IPS DF 4.7 (cell line): Measurements from ENCODE around the gene C3orf33.
A peak's percentile ranks its signal among the peaks of the same experiment; 100 is the strongest.

ENCODE experiments used
- DNase-seq: peaks from one replicate; pipeline ENCODE4 v3.0.0-alpha.2; 2013; ENCODE audit warnings: low spot score; ENCODE audit errors: extremely low read depth

Gene C3orf33

DNA sequence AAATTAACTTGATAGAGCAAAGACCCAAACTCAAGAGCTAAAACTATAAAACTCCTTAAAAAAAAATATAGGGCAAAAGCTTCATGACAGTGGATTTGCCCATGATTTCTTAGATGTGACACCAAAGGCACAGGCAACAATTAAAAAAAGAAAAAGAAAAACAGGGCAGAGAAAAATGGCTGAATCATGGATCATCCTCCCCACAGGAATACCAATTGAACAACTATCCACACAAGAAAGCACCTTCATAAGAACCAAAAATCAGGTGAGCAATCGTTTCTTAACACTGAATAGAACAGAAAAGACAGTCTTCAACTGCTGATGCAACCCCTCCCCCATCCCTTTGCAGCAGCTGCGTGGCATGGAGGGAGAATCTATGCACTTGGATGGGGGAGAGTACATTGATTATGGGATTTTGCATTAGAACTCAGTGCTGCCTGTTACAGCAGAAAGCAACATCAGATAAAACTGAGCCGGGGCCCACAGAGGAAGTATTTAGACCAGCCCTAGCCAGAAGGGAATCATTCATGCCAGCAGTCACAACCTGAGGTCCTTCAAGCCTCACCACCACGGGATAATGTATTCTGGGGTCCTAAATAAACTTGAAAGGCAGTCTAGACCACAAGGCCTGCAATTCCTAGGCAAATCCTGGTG lies 15.7 kb downstream of the C3orf33 start:
- no peak for DNase-seq

DNA sequence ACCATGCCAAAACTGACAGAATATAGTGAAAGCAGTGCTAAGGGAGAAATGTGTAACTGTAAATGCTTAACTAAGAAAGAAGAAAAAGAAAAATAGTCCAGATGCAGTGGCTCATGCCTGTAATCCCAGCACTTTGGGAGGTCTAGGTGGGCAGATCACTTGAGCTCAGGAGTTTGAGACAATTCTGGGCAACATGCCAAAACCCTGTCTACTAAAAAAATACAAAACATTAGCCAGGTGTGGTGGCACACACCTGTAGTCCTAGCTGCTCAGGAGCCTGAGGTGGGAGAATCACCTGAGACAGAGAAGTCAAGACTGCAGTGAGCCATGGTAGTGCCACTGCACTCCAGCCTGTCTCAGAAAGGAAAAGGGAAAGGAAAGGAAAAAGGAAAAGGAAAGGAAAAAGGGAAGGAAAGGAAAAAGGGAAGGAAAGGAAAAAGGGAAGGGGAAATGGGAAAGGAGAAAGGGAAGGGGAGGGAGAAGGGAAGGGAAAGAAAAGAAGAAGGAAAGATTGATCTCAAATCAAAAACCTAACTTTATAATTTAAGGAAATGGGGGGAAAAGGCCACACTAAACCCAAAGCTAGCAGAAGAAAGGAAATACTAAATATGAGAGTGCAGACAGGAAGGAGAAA lies 20.3 kb downstream of the C3orf33 start:
- DNase-seq, result no peak

DNA sequence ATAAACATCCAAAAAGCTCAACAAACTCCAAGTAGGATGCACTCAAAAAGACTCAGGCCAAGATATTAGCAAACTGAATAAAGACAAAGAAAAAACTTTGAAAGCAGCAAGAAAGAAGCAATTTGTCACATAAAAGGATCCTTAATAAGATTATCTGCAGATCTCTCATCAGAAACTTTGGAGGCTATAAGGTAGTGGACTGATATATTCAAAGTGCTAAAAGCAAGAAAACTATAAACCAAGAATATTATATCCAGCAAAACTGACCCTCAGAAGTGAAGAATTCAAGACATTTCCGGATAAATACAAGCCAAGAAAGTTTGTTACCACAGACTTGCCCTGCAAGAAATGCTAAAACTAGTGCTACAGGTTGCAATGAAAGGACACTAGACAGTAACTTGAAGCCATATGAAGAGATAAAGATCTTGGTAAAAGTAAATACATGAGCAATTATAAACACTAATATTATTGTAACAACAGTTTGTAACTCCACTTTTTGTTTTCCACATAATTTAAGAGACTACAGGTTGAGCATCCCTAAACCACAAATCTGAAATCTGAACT lies 23.6 kb downstream of the C3orf33 start:
- DNase-seq, result no peak

DNA sequence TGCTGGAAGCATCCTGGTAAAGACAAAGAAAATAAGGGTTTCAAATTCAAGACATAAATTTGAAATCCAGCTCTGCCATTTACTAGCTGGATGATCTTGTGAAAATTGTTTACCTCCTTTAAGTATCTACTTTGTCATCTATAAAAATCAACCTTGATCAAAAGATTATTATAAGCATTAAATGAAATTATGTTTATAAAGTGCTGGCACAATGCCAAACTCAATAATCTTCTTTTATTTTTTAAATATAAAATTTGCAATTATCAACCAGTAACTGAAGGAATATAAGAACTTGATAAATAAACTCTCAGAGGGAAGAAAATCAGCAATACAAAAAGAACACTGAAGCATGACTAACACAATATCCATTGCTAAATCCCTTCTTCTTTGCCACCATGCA lies 25.8 kb downstream of the C3orf33 start:
- DNase-seq, result no peak

DNA sequence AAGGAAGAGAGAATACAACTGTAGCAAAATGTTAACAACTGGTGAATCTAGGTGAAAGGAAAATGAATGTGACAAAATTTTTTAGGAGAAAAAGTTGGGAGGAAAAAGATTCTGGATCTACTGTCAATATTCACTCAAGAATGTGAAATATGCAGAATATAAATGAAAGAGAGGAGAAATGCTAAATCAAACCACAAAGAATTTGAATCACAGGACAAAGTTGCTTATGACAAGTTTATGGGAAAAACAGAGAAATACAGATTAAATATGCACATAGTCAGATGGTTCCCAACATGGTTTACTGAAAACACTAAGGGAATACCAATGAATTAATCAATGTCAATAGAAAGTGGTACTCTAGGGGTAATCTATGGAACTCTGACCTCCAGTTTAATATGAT lies 27.6 kb downstream of the C3orf33 start:
- no peak for DNase-seq

DNA sequence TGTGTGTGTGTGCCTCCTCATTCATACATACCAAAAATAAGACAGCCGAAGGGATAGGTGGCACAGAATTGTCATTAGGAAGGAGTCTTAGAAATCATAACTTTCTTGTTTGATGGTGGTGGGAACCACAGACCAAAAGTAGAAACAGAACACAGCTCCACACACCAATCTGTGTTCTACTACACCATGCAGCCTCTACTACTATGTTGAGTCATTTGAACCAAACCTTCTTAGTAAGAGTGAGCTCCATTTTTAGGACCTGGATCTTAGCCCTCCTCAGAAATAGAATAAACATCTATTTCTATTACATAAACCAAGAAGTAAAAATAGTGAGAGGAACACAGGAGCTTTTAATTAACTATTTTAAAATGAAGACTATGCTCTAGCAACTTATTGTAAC lies 33.3 kb downstream of the C3orf33 start:
- DNase-seq, result no peak

DNA sequence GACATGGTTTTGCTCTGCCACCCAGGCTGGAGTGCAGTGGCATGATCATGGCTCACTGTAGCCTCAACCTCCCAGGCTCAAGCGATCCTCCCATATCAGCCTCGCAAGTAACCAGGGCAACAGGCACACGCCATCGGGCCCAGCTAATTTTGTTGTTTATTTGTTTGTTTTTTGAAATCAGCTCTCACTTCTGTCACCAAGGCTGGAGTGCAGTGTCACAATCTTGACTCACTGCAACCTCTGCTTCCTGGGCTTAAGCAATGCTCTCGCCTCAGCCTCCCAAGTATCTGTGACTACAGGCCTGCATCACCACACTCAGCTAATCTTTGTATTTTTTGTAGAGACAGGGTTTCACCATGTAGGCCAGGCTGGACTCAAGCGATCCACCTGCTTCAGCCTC lies 35.0 kb downstream of the C3orf33 start:
- no peak for DNase-seq

DNA sequence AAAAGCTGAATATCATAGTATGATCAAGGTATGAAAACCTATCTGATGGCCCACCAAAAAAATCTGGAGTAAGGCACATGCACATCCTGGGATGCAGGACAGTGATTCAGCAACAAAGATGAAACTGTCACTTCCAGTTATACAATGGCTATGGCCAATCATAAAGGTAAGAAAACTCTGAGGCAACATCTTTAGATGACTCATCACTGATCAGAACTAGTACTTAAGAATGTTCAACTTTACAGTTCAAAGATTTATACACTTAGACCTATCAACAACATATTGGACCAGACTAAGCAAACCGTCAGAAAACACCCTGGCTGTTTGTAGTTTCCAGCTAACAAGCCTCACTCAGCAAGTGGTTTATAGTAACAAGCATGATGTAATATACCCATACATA lies 39.9 kb downstream of the C3orf33 start:
- no peak for DNase-seq

DNA sequence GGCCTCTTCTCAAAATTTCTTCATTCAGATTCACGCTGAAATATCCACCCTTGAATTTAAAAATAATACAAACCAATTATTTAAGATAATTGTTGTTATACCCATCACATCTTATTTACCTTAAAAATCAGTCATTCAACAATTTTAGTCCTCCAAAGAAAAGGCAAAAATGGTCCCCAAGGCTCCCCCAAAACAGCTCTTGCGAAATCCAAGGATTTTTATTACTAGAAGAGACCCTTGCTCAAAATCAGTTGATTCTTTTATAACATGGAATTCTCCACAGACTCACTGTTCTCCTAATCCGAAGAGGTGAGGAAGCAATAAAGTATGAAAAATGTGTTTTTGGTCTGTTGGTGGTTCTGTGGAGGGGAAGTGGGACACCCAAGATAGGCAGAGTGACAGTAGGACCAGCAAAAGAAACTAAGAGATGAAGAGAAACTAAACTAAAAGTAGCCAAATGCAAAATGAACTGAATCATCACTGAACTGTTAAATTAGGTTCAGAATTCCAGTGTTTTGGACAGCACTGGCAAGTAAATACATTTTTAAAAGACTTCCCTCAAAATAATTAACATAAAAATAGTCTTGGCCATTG lies 42.1 kb downstream of the C3orf33 start:
- no peak for DNase-seq

DNA sequence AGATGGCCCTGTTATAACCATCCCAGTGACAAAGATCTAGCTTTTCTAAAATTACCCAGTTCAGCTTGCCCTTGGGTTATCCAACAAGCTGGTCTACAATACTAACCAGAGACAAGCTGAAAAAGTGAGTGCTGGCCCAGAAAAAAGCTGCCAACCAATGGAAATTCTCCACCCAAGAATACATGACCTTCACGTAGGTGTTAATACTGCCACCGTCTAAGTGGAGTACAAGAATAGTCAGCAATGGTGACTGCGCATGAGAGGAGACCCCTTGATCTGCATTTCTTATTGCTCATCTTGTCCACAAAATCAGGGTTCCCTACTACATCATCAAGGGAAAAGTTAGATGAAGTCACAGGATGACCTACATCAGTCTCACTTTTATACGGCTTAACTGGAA lies 45.4 kb downstream of the C3orf33 start:
- no peak for DNase-seq

DNA sequence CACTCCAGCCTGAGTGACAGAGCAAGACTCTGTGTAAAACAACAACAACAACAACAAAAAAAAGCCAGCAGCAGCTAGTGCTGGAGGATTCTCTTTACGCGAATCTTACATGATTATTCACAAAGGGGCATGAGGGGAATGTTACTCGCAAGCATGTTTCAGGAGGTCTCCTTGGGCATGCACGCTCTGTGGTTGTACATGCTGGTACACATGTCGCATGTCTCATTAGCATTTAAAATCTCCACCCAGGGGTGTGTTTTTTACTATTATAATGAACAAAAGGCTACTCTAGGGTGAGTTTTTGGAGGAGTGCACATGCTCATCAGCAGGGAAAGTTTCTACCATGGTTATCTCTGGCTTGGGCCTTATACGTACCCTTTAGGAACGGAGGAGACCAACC lies 48.5 kb downstream of the C3orf33 start:
- no peak for DNase-seq

DNA sequence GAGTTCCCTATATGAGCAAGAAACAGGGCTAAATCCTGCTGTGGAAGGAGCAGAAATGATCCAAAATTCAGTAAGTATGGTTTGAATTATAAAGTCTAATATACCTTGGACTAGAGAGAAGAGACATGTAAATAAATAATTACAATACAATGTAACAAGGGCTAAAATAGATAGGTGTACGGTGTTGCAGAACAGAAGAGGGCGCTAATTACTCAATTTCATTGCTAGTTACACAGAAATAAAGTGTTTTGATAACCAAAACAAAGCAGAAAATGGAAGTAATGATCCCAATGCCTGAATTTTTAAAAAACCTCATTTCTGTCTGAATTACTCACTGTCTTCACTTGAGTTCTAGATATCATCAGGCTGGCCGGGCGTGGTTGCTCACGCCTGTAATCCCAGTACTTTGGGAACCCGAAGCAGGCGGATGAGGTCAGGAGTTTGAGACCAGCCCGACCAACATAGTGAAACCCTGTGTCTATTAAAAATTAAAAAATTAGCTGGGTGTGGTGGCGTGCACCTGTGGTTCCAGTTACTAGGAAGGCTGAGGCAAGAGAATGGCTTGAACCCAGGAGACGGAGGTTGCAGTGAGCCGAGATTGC lies 52.9 kb downstream of the C3orf33 start:
- DNase-seq, result no peak

DNA sequence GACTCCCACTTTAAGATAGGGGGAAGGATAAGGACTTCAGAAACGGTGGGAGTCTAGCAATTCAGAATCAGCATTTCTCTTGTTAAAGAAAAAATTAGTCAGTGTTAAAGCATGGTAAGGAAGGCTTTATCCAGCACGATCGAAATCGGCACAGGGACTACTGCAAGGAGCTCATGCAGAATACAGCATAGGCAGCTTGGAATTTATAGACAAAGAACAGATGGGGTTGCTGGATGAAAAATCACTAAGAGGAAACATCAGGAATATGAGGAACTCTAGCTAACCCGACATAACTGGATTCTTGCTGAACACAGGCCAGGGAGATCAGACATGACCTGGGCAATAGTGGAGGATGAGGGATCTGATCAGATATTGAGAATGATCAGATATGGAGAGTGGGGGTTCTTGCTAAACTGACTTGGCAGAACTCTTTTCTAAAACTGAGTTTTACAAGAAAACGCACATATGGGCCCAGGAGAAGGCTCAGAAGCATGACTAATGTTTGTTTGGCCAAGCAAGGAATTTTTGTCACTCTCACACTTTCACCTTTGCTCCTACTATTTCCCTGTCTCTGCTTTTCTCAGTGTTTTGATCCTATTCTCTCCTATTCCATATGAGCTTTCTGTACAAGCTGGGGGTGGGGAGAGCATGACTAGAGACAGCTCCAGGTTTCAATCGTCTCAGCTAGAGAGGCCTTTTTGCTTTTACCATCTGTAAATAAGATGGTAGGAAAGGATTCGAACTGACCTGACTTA lies 57.3 kb downstream of the C3orf33 start:
- no peak for DNase-seq

DNA sequence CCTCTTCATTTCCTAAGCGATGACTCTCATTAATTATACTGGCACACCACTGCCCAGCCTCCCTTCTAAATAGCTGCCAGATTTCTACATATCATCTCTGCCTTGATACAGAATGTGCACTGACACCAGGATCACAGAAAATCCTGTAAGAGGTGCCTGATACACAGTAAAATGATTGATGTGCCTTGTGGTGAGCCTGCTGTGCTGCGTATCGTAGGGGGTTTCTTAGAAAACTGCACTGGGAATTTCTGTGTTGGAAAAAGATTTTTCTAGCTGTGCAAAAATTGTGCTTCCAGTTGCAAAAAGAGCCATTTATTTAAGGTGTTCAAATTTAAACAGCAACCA lies 58.2 kb downstream of the C3orf33 start:
- DNase-seq, result no peak

DNA sequence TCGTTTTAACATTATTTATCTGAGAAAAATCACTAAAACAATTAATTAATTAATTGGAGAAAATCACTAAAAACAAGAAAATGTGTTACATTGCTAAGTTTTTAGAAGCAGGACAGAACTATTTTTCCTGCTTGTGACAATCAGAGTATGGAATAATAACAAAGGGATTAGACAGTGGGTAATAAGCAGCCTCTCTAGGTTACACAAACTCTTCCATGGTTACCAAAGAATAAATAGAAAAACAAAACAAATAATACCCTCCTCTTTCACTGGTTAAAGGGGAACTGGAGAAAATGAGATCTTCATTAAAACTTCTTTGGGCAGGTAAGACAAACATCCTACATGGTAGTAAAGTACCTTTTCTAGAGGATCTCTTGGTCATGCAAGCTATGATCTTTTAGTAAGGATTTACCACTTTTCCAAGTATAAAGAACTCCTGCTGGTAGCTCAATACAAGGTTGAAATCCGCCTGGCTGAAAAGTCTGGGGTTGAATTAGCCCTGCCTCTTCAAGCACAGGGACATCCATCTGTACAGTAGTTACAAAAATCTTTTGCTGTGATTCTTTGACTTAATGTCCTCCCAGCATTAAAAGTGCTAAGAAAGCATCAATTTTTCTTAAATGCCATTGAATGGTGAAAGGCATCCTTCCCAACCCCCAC lies 58.7 kb downstream of the C3orf33 start:
- no peak for DNase-seq

DNA sequence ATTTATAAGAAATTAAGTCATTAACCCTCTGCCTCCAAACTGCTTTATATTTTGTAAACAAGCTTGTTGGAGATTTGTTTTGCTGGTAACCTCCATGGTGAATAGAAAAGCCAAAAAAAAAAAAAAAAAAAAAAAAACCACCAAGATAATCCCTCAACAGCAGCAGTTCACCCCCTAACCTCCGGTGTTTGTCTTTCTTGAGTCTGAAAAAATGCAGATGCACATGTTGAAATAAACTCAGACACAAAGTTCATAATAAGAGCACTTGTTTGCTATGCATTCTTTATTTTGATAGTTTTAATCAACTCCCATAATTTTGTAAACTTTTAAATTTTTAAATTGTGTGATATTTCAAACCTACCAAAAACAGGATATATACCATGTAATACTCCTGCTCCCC lies 59.4 kb downstream of the C3orf33 start:
- no peak for DNase-seq

DNA sequence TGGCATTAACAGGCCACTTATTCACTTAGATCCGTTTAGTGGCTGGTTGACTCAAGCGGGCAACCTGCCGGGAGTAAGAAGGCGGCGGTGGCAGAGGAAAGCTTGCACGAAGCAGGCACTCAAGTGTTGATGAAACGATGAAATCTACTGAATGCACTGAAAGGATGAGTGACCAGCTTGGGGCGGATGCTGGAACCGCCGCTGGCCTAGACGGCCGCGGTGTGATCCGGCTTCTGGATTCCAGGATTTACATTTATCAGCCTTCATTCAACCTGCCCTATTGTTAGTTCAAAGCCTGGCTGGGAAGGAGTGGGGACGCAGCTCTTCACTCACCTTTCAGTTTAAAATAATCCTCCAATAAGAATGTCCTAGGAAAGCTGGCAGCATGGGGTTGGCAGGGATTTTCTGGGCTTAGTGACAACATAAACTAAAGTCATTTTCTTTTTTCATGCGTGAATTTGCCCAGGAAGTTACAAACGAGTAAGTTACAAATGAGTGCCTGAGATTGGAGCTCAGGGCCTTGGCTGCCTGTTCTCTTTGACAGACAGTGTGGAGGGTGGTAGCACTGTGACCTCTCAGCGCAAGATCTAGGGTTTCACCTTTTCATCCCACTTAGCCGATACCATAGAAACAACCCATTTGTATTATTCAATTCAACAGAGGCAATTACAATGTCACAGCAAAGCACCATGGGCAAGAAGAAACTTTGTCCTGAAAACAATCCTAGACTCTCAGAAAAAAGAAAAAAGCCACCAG lies 60.1 kb downstream of the C3orf33 start:
- DNase-seq, result peak; percentile 49

DNA sequence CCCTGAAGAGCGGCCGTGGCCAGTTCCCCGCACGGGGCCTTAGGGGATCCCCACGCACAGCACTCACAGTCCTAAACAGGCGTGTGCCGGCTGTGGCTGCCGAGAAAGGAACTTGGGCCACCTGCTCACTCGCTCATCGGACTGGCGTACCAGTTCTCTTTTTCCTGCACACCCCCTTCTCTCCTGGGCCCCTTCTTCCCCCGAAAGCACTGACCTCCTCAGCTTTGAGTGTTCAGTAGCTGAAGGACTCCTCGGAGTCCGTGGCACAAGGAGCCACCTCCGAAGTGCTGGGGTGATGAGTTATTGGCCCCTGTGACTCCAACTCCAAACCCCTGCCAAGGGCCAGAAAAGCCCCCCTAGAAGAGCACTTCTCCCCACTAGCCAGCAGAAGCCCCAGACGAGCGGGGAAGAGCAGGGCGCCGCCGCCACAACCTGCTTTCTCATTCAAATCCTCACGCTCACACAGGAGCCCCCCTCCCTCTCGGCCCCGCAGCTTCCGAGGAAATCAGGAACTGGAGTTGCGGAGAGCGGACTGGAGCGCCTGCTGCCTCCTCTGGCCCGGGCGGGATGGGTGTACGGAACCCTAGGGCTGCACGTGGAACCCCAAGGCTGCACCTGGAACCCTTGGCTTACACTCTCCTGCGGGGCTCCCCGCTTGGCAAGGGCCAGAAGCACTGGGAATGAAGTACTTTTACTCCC lies 61.3 kb downstream of the C3orf33 start, which contains the start of gene PLCH1:
Gene PLCH1, minus strand, starts transcription at position 446 of the 699 bp plus-strand sequence. CDS start 40,847 bp downstream, outside the sequence.
- peak; percentile 78 for DNase-seq

DNA sequence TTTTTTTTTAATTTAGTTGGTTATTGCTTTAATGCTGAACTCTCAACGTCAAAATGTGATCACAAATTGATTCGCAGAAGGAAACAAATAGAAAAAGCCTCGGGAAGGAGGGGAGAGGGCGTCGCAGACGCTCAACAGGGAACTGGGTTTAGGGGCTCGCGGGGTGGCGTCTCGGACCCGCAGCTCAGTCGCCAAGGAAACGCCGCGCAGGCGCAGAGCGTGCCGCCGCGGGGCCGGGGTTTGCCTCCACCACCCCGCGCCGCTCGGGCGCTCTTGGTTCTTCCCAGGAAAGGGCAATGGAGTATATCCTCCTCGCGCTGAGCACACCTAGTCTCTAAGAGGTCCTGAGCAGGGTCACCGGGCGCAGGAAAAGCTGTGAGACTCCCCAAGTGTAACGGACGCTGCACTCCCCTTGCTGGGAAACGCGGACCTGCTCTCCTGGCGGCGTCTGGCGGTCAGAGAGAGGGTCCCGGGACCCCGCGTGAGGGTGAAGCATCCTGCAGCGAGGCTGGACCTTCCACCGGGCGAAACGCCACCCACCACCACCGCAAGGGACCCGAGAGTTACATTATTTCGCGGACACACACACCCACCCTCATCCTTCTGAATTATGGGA lies 62.0 kb downstream of the C3orf33 start:
- DNase-seq, result no peak
